Inflammatory macrophage treated with lipopolysaccharide for 4 hours (primary cell): Measurements from ENCODE around the gene SETD7.
A peak's percentile ranks its signal among the peaks of the same experiment; 100 is the strongest.

Experiments used
- DNase-seq: peaks from one replicate; pipeline ENCODE4 v3.0.0-alpha.2; 2020

Gene SETD7

DNA sequence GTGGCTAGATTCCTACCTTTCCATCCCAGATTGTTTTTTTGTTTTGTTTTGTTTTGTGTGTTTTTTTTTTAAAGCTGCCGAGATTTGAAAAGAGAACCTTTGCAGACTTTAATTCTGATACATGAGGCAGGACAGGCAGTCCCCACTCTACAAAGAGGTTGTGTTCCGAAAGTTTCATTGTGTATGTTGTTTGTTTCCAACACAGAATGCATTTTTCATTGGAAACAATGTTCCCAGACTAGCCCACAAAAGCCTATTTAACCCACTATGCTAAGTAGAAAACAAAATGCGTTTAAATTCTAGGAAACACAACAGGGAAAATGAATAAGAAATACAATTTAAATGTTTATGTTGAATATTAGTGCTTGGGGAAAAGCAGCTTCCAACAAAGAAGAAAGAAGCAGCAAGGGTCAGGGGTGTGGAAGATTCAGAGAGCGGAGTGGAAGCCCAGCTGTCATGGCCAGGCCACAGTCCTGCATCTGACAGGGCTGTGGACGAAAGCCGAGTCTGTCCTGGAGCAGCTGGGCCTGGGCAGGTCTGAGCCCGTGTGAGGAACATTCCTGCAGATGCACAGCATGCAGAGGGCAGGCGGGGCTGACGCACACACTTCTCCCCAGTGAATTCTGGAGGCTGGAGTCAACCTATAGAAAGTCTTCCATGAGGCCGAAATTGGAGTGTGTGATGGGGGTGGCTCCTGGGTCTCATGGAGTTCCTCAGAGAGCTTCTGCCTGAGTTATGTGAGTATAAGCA, 12.4 kb upstream of the SETD7 start:
- DNase-seq = no peak

DNA sequence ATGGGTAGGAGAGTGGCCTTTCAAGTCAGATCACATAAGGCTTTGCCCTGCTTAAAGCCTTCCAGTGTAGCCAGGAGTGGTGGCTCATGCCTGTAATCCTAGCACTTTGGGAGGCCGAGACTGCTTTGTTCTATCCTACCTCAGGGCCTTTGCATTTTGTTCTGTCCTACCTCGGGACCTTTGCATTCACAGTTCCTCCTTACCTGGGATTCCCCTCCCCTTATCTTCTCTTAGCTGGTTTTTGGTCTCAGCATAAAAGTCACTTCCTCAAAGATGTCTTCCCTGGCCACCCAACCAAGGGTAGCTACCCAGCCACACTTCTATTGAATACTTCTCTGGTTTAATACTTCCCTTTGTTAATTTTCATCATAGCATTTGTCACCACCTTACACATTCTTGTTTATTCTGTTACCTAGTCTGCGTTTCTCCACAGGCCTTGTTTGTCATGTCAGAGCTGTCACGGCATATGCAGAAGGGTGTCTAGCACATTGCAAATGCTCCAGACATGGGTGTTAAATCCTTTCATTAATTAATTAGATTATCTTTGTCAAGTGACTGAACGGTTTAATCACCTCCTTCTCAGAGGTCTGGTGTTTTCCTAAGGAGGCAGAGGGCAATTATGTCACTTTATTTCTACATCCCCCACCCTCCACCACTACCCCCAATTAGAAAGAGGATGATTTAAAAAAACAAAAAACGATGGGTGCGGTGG, 11.3 kb upstream of the SETD7 start:
- DNase-seq = no peak

DNA sequence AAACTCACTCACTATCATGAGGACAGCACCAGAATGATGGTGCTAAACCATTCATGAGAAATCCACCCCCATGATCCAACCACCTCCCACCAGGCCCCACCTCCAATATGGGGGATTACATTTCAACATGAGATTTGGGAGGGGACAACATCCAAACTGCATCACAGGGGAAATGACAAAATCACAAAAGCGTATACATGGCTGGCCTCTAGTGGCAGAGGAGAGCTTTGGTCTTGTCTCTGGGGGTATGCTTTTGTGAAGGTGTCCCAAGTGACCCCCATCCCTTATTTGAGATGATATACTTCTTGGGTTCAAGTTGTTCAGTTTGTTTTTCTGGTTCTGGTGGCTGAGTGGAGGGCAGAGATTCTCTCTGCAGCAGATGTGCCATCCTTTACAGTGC, 8.5 kb upstream of the SETD7 start:
- DNase-seq = no peak

DNA sequence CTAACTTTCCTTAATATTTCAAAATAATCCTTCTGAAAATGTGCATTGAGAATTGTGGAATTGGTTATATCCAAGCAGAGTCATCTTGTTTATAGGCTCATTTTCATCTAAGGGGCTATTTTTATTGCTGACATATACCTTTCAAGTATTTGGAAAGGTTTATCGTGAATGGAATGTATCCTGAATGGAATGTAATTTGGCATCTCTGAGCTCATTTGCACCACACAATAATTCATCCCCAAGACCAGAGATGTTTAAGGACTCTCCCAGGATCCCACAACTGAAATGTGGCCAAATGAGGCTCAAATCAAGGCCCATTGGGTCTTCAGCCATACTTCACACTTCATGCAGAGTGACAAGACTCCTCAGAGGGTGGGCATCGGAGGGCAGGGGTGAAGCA, 7.5 kb upstream of the SETD7 start:
- no peak for DNase-seq

DNA sequence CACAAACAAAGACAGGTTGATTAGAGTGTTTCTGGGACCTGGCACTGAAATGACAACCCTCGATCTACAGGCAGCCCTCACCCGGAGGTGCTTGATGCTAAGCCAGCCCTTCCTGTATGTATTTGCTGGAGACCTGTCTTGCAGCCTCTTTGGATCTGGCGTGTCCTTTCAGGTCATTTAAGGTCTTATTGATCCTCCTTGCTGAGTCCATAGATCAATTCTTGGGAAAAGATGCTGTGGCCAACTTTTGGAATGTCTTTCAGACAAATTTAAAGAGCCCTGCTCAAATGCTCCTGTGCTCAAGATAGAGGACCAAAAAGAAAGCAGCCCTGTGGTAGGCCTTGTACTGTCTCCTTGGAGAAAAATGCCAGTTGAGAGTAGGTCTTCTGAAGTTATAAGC, 6.8 kb upstream of the SETD7 start:
- DNase-seq = no peak

DNA sequence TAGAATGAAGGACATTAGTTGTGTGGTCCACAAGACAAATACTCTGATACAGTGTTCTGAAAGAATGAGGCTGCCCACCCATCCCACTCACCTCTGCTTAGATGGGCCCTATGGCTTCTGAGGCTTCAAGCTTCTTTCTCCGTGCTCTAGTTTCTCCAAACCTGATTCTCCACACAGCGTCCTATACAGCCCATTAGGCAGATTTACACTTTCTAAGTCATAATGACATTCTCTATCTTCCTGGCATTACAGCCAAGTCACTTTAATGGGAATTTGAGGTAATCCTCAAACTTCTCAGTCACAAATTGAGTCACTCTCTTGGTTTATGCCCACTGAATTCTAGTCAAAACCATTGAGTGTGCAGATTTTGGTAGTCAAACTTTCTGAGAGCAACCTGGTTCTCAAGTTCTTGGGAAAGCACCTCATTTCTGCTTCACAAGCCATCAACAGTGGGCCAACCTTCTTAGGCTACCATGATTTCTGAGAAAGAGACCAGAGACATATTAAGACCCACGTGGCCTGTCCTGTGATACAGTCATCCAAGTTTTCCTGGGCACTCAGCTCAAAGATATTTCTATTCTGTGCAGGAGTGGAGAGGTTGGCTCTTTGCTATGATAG, 6.2 kb upstream of the SETD7 start:
- DNase-seq = no peak

DNA sequence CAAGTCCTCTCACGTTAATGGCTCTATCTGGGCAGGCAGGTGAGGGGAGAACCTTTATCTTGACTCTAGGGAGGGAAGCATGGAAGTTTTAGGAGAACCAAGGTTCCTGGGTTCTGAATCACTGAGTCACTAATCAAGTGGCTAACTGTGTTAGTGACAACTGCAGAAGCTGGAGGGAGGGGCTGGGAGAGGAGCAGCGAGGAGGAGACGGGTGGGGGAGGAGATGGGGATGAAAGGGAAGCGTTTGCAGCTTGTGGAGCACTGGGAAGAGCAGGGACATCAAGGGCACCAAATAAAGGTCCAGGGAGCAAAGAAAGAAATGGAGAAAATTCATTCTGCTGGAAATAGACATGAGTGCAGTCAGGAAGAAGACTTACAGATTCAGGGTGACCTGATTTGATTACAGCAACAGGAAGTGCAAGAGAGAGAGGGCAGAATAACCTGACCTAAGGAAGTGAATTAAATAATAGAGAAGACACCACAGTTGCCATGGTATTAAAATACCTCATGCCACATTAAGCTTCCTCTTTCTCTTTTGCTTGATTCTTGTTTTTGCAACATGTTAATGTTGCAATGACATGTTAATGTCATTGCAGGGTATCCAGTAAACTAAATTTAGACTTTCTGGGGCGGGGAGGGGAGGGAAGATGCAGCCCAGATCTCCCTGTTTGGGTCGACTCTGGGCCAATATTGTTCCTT, 4.5 kb upstream of the SETD7 start:
- DNase-seq = peak; percentile 94

DNA sequence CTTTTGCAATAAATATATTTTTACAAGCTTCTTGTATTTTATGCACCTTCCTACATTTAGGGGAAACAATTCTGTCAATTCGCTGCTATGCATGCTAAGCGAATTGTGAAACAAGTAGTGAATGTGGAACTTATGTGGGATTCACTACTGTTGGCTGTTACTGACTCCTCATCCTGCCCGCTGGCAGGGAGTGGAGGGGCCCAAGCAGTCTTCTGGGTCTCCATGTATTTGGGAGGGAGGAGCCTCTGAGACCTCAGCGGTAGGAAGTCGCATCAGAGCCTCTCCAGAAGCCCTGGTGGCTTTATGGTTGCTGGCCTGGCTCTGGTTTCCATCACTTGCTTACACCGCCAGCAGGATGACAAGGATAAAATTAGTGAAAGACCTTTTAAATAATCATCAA, 3.7 kb upstream of the SETD7 start:
- peak; percentile 64 for DNase-seq

DNA sequence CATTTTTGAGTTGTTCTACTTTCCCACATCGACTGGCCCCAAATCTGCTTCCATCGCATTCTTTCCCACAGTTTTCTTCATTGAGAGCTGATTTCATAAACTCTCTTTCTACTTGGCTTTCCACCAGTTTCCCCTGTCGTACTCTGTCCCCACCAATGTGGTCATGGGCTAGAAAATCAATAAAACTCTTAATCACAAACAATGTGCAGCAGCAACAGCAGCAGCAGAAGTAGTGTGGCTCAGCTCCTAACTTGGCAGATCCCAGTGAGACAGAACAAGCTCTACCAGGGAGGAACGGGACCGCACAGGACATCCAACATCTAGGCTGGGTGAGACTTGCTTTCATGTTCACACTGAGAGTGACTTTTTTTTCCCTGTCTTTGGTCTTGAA, 3.1 kb upstream of the SETD7 start:
- DNase-seq = no peak

DNA sequence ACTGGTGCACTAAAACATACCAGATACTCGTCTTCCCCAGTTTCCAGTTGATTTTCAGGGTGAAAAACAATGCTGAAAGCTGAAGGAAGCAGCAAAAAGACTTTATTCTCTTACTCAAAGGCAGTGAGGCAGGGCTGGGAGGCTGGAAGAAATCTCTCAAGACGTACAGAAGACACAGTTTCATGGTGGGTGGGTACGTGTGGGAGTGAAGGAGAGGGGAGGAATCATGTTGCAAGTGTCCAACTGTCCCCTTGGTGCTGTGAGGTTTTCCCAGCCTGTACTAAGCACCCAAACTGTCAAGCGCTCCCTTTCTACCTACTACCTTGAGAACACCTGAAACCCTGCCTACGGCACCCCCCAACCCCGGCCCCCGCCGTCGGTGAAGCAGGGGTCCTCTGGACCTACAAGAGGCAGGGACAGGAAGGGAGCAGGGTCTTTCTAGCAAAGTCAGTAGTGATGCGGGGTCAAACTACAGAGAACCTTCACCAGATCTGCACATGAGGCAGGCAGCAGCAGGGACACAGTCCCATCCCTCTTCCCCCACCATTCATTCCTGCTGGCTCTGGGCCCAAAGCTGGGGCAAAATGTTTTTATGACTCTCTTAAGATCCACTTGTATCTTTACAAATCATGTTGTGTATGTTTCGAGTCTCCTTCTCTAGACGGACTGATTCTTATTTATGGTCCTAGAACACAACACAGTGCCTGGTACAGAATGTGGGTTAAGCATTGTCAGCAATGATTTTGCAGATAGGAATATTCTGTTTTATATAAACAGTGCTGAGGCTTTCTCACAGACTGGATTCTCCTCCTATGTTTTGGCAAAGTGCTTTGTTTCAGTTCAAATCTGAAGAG, 2.4 kb upstream of the SETD7 start:
- no peak for DNase-seq

DNA sequence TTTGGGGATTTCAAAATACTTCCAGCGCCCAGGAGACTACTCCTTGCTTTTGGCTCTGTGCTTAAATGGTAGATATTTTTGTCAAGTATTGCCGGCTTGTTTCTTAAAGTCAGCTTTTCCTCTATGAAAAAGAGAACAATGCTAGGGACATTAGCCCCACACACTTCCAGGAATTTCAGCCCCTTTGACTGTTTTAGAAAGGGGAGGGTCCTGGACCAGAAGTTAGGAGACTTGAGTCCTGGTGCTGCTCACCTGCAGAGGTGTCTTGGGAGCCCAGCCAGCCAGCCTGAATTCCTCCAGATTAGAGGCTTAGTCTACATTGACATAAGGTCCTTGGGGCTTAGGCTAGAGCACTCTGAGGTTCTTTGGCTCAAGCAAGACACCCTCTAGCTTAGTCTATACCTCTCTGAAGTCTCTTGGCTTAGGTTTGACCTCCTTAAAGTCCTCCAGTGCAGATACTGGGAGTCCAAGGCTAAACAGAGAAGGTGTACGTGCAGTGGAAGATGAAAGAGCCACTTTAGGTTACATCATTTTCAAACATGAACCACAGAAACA, 1.6 kb upstream of the SETD7 start:
- no peak for DNase-seq

DNA sequence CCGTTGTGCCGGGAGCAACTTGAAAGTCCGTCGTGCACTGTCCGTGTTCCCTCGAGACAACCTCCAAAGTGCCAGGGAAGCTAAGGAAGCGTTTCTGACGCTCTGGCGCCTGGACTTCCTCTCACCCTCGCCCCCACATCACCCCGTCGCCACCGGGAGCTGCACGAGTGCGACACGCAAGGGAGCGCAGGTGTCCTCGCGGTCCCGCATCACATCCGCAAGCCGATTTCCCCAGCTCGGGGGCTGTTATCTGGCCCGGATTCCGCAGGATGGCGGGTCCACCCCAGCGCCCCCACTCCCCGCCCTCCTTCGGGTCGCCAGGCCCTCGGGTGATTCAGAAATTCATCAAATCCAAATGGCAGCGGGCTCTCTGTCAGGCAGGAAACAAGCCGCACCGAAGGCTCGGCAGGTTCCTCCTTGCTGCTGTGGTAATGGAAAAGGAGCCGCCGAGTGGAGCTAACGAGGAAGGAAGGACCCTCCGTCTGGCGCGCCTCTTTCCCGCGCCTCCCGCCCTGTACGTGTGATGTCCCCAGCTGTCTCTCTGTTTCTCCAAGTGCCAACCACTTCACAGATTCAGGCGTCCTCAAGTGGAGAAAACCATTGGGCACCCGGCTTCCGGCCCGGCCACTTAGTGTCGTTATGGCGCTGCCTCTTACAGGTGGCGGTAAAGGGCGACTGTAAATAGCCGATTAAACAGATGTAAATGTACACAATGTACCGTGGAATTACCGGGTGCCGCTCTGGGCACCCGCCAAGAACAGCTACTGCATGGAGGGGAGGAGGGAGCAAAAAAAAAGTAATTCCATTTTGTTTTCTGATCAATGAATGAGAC, 921 bp upstream of the SETD7 start:
- DNase-seq = peak; percentile 36

DNA sequence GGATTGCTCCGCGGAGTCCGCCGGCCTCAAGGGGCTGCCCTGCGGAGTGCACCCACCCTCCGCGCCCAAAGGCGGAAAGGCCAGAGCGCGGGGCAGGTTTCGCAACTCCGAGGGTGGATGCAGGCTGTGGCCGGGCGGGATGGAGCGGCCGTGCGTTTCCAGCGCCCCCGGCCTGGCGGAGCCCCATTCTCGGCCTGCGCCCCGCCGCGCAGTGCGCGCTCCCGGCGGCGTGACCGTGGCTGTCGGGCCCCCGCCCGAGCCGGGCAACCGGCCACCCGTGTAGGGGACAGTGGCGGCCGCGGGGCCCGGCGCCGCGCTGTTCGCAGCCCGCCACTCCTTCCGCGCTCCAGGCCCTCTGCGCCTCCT, 331 bp downstream of the SETD7 start:
- DNase-seq = no peak

DNA sequence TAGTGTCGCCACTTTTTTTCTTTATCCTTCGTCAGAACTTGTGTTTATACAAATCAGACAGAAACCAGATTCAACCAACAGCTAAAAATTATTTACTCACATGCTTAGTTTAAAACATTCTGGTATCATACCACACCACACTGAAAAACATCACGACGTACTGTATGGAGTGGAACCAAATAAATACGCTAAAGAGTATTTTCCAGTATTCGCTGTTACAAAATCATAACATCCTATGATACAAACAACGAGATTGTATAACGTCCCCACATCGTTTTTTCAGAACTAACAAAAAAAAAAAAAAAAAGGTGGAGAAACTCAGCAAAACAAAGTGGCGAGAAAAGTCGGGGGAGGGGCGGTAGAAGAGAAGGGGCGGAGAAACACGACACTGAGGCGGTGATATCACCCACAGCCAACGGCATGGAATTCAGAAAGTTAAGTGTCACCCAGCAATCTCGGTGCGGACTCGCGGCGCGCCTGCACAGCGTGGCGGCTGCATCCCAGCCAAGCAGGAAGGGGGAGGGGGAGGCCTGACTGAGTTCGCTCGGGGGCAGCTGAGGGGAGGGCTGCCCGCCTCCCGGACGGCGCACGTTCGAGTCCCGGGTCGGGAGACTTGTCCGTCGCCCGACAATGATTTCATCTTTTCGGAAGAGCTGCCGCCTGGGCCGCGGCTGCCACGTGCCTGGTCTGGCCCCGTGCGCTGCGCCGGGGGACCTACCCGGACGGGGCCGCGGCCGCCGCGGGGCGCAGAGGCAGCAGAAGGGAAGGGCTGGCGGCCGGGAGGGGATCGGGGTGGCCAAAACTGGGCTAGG, 920 bp downstream of the SETD7 start:
- DNase-seq = peak; percentile 83

DNA sequence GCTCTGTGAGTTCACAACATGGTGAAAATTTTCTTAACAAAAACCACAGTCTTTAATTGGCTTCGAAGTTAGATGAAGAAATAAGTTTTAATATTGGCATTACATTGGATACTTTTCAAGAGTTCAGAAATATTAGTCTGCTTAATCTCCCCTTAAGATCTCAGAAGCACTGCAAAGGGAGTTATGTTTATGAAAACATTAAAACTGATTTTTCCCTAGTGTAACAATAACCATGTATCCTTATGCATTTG, 1.5 kb downstream of the SETD7 start:
- DNase-seq = no peak

DNA sequence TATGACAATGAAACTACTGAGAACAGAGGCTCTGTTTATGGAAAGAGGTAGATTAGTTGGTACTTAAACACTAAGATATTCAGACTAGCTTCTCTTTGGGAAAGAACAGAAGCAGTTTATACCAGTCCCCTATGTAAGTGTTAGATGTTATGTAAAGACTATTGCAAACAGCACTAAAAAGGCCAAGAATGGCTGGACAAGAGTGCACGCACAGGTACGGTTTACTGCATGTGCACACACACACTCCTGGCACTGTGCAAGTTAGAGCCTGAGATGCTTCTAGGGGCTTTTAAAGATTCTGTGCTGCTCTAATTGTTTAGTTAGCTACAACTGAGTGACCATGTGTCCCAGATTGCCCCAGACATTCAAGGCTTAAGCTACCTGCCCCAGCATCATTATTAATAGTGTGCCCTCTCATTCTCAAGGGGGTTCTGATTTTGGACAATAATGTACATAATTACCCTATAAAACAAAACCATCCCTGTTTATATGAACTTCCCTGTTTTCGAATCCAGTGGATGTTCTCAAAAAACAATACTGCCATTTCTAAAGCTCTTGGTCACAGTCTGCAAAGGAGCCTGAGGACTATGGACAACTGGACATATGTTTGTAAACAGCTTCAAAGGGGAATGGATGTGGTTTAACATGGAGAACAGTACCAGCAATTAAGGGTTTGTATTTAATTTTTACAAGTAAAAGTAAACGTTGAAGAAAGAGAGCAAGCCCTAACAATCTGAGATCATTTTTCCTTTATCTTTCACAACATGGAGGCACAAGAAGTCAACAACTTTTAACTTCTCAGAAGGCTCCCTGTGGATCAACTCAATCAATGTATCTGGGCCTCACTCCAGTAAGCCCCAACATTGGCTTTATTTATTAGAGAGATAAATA, 2.0 kb downstream of the SETD7 start:
- DNase-seq = no peak

DNA sequence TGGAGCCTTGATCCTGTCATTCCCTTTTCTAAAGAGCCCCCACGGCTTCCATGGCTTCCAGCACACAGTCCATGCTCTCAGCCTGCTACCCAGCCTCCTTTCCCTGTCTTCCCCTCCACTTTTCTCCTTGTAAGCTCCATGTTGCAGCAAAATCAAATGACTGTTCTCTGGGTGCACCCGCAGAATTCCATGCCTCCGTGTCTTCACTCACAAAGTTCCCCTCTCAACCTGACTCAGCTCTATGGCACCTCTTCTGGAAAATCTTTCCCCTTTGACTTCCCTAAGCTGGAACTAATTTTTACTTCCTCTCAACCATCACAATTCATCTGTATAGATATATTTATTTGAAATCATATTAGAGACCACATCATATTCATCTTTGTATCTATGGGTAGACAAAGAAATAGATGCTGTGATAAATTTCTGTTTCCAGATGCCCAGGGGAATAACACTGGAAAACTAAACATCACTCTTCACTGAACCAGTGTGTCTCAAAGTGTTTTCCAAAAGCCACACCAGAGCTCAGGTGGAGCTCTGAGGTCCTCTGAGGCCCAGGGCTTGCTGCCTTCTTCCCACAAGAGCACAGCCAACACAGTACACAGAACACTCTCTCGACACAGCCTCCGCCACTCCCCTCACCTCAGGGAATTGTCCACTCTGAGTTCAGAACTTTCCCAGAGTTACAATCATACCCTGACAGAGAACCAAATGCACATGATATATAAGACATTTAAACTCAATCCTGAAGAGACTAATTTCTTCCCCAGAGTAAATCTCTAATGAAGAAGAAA, 3.3 kb downstream of the SETD7 start:
- DNase-seq = no peak

DNA sequence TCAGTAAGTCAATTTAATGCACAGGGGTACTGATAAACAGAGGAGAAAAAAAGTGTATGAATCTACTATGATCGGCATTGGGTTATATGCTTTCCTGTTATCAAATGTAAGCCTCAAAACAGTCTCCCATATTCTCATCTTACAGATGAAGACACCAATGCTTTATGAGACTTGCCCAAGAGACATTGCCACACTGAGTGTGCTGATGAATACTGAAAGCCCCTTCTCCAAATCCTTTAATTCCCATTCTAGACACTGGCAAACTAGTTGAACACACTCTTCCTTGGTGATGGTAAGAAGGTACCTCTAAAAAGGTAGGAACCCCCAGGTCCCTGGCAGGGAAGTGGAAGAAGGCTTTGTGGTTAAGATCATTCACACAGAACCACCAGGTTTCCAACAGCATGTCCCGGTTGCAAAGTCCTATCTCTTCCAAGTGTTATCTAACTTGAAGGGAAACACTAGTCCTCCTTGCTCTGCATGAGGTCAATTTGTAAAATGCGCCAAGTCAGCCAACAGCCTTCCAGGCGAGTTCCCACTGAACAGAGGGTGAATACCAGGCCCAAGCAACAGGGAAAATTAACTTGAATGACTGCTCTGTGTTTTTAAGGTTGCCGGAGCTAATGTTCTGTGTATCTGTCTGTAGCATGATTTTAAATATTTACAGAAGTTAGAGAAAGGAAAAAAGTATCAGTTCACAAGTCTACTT, 5.1 kb downstream of the SETD7 start:
- DNase-seq = peak; percentile 19
